GM21381 (cell line): ENCODE measurements around the gene DRICH1.
"Not testable (repeated sequence)": the region's sequence is repeated elsewhere in the genome, so short reads cannot be mapped to it uniquely, and the experiment has no call there.

Experiments
- ATAC-seq: cut with Tn5 transposase; IDR thresholded peaks from one replicate; pipeline ENCODE4 v1.9.1; 2021; ENCODE audit warnings: mild to moderate bottlenecking, moderate library complexity; ENCODE audit not compliant: unreplicated experiment

Gene DRICH1

GRCh38 chr22:23603266-23603665, 28.9 kb downstream of the DRICH1 start:
- no peak for ATAC-seq

- no peak for ATAC-seq
Measured at GRCh38 chr22:23598805-23599518, 33.2 kb downstream of the DRICH1 start.

GRCh38 chr22:23597576-23598268, 34.4 kb downstream of the DRICH1 start:
- not testable (repeated sequence) for ATAC-seq

- ATAC-seq = not testable (repeated sequence)
Measured at GRCh38 chr22:23595904-23596303, 36.2 kb downstream of the DRICH1 start.

GRCh38 chr22:23591846-23592245, 40.3 kb downstream of the DRICH1 start:
- no peak for ATAC-seq

- ATAC-seq = no peak
Measured at GRCh38 chr22:23591201-23591791, 40.8 kb downstream of the DRICH1 start.

- ATAC-seq = no peak
Measured at GRCh38 chr22:23583836-23584235, 48.3 kb downstream of the DRICH1 start.

- ATAC-seq = no peak
Measured at GRCh38 chr22:23583153-23583552, 49.0 kb downstream of the DRICH1 start.

- no peak for ATAC-seq
Measured at GRCh38 chr22:23581260-23581650, 50.9 kb downstream of the DRICH1 start.

GRCh38 chr22:23580576-23581259, 51.4 kb downstream of the DRICH1 start:
- no peak for ATAC-seq

GRCh38 chr22:23579870-23580575, 52.1 kb downstream of the DRICH1 start, which contains the start of gene IGLL1:
TSS of gene IGLL1 (minus strand) at chr22:23580290. CDS start at chr22:23580190, 100 bp downstream.
- ATAC-seq = no peak

- ATAC-seq = no peak
Measured at GRCh38 chr22:23579280-23579679, 52.8 kb downstream of the DRICH1 start.

- ATAC-seq = no peak
Measured at GRCh38 chr22:23578306-23578705, 53.8 kb downstream of the DRICH1 start.

- ATAC-seq = no peak
Measured at GRCh38 chr22:23576681-23577080, 55.4 kb downstream of the DRICH1 start.

- ATAC-seq = no peak
Measured at GRCh38 chr22:23575601-23576000, 56.5 kb downstream of the DRICH1 start.

- no peak for ATAC-seq
Measured at GRCh38 chr22:23574877-23575276, 57.2 kb downstream of the DRICH1 start.

GRCh38 chr22:23574371-23574811, 57.7 kb downstream of the DRICH1 start:
- no peak for ATAC-seq

GRCh38 chr22:23573701-23574235, 58.4 kb downstream of the DRICH1 start:
- not testable (repeated sequence) for ATAC-seq

- ATAC-seq = not testable (repeated sequence)
Measured at GRCh38 chr22:23573106-23573505, 59.0 kb downstream of the DRICH1 start.

- no peak for ATAC-seq
Measured at GRCh38 chr22:23571486-23571885, 60.6 kb downstream of the DRICH1 start.
